Activated CD4-positive, alpha-beta T cell treated with anti-CD3 and anti-CD28 coated beads, Interleukin-2, amount 10 ng/mL, durations not matched to agents 7 days and 5 days (primary cell): ENCODE results near the gene SPG7. TPM values are rescaled to one million over a fixed set of nuclear protein-coding genes. Genes with fewer than 3 reads are reported as not detected.
A peak's percentile ranks its signal among the peaks of the same experiment; 100 is the strongest.

ENCODE experiments used
- CTCF ChIA-PET: fragments of 350-600 bp; sonication (Branson Sonifier 250); formaldehyde crosslinking; loops from one replicate; lab custom pipeline; 2021; ENCODE audit warnings: antibody characterized with exemption; lab: Charles Lee
- POLR2A ChIA-PET: fragments of 350-600 bp; sonication (Branson Sonifier 250); formaldehyde crosslinking; loops from one replicate; lab custom pipeline; 2021; ENCODE audit warnings: antibody characterized with exemption; lab: Charles Lee
- DNase-seq: peaks from one replicate; pipeline ENCODE4 v3.0.0-alpha.2; 2020
- H3K27ac Mint-ChIP-seq: one replicate; pipeline ENCODE4 v1.8.0; 2021; ENCODE audit warnings: mild to moderate bottlenecking, moderate library complexity, mixed read lengths
- H3K27me3 Mint-ChIP-seq: one replicate; pipeline ENCODE4 v1.8.0; 2021; ENCODE audit warnings: mixed read lengths
- H3K36me3 Mint-ChIP-seq: one replicate; pipeline ENCODE4 v1.8.0; 2021; ENCODE audit warnings: low read depth, mixed read lengths
- H3K4me1 Mint-ChIP-seq: one replicate; pipeline ENCODE4 v1.8.0; 2021; ENCODE audit warnings: mixed read lengths
- H3K4me3 Mint-ChIP-seq: one replicate; pipeline ENCODE4 v1.8.0; 2021; ENCODE audit warnings: mild to moderate bottlenecking, moderate library complexity, mixed read lengths
- H3K9me3 Mint-ChIP-seq: one replicate; pipeline ENCODE4 v1.8.0; 2021; ENCODE audit warnings: mixed read lengths
- total RNA-seq, 2 experiments: library from RNA; stranded (reverse); gene quantifications; one replicate each; pipeline ENCODE4 v1.2.3, GENCODE V29; 2021

The SPG7 gene
- total RNA-seq, 2 experiments from 2014 or later: 88.3 to 101 TPM

DNA sequence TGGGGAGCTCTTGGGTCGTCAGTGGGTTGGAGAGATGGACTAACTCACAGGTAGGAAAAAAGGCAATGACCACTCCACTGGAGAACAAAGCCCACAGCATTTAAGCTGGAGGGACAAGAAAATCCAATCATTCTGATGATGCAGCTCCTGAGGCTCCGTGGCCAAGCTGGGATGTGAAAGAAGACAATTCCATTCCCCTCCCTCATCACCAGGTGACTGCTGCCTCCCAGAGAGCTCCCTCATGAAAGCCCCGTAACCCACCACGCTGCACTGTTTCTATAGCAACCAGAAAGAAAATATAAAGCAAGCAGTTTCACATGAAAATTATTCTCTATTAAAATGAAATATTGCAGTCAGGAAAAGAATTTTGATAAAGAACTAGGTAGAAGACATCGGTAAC is 33.1 kb upstream of the SPG7 start:
- Mint-ChIP-seq H3K36me3 (peaks cover 33% of the 10 kb centered on the region), H3K27ac (no peak overlapping the region)
- no peak for DNase-seq

DNA sequence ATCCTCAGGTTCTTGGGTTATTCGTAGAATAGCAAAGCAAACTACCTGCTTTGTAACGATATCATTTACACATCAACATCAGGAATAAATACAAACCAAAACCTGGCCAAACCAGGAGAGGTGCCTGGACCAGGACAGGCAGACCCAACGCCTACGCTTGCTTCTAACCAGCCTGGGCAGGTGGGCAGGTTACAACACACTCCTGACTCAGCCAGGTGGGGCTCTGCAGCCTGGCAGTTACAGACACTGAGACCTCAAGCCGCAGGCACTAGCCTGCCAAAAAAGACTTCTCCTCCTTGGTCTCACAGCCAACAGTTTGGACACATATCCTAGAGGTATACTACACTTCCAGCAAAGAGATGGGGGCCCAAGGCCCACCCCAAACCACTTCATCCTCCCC is 31.8 kb upstream of the SPG7 start:
- DNase-seq: no peak
- Mint-ChIP-seq H3K27ac (peak overlapping the region; percentile 64), H3K4me3 (peak overlapping the region; percentile 15), H3K4me1 (peaks cover 88% of the 10 kb centered on the region), H3K36me3 (peaks cover 39% of the 10 kb centered on the region), H3K27me3 (no peaks in the 10 kb centered on the region), H3K9me3 (peaks cover 5% of the 10 kb centered on the region)
- CTCF ChIA-PET: interaction anchor here (1.2 kb wide), 1 partner anchor 12 kb away, joined by 3 read pairs; no protein-coding TSS in a partner anchor
- POLR2A ChIA-PET: no interaction called here

More for the DNA sequence above, 33.1 kb upstream of the SPG7 start:
- ChIA-PET POLR2A (no interaction called here), CTCF (interaction anchor here (0.9 to 1.6 kb wide), 5 partner anchors 10 to 223 kb away, joined by 3 to 6 read pairs (median 4); no protein-coding TSS in a partner anchor)
- peaks cover 87% of the 10 kb centered on the region for H3K4me1 Mint-ChIP-seq
- no peaks in the 10 kb centered on the region for H3K27me3 Mint-ChIP-seq
- H3K4me3 Mint-ChIP-seq: no peak overlapping the region
- peaks cover 5% of the 10 kb centered on the region for H3K9me3 Mint-ChIP-seq

DNA sequence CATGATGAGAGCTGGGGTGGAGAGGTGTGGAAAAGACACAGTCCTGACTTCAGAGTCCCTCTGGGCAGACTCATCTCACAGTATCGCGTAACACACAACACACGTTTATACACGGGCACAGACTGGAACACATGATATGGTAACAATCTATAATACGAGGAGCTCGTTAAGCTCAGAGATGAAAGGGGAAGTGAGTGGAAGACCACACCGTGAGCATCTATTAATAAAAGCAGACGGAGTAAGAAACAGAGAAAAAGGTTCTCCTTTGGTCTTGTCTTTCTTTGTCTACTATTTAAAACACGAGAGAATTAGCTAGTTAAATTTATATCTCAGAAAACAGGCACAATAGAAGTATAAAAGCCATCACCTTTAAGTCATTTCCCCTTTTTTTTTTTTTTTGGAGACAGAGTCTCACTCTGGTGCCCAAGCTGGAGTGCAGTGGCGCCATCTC is 31.4 kb upstream of the SPG7 start:
- peaks cover 5% of the 10 kb centered on the region for H3K9me3 Mint-ChIP-seq
- CTCF ChIA-PET: interaction anchor here (1.2 kb wide), 1 partner anchor 12 kb away, joined by 3 read pairs; no protein-coding TSS in a partner anchor
- DNase-seq: no peak
- H3K27me3 Mint-ChIP-seq: no peaks in the 10 kb centered on the region
- POLR2A ChIA-PET: no interaction called here
- H3K36me3 Mint-ChIP-seq: peaks cover 41% of the 10 kb centered on the region
- H3K4me1 Mint-ChIP-seq: peaks cover 88% of the 10 kb centered on the region
- H3K27ac Mint-ChIP-seq: peak overlapping the region; percentile 64
- peak overlapping the region; percentile 15 for H3K4me3 Mint-ChIP-seq

DNA sequence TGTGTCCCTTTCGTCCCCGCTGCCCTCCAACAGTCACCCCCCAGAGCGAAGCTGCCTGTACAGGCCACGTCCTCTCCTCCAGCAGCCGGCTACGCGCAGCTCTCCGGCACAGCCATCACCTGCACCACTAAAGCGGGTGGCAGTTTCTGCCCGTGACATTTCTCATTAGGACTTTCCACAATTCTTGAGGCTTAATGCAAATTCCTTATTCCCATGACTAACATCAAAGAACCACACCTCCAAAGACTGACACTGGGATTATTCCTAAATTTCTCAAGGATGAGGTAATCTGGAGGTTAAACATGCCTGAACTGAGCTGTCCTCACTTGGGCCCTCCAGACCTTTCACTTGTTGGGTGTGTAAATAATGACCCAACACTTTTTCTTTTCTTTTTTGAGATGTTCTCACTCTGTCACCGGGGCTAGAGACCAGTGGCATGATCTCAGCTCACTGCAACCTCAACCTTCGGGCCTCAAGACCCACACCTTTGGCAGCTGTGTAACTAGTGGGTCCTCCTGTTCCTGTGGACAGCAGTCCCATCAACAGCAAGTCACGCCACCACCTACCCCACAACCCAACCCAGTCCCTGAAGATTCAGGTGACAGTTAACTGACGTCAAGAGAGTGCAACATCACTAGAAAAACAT is 29.5 kb upstream of the SPG7 start:
- DNase-seq: no peak
- peak overlapping the region; percentile 80 for H3K27ac Mint-ChIP-seq
- H3K9me3 Mint-ChIP-seq: peaks cover 5% of the 10 kb centered on the region
- H3K27me3 Mint-ChIP-seq: no peaks in the 10 kb centered on the region
- H3K4me1 Mint-ChIP-seq: peaks cover 87% of the 10 kb centered on the region
- ChIA-PET POLR2A (no interaction called here), CTCF (interaction anchor here (1.2 kb wide), 1 partner anchor 43 kb away, joined by 3 read pairs; no protein-coding TSS in a partner anchor)
- H3K4me3 Mint-ChIP-seq: peak overlapping the region; percentile 56
- H3K36me3 Mint-ChIP-seq: peaks cover 46% of the 10 kb centered on the region

DNA sequence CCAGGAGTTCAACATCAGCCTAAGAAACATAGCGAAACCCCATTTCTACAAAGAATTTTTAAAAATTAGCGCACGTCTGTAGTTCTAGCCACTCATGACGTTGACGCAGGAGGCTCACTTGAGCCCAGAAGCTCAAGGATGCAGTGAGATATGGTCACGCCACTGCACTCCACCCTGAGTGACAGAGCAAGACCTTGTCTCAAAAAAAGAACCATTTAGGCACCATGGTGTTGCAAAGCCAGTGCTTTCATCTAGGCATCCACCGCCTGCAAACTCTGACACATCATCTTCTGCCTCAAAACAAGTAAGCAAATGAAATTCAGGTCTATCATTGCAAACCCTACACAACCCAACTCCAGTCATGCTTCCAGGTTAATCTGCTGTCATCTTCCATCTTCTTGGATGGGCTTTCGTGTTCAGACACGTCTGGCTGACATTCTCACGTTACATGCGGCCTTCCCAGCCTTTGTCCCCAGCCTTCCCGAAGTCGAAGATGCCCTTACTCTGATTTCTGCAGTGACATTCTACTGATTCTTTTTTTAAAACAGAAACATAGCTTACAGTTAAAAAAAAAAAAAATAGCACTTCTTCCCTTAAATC is 26.7 kb upstream of the SPG7 start:
- no peak overlapping the region for H3K4me3 Mint-ChIP-seq
- no peaks in the 10 kb centered on the region for H3K27me3 Mint-ChIP-seq
- DNase-seq: no peak
- peaks cover 52% of the 10 kb centered on the region for H3K36me3 Mint-ChIP-seq
- POLR2A ChIA-PET: no interaction called here
- CTCF ChIA-PET: interaction anchor here (1.3 kb wide), 1 partner anchor 14 kb away, joined by 6 read pairs; no protein-coding TSS in a partner anchor
- H3K4me1 Mint-ChIP-seq: peaks cover 88% of the 10 kb centered on the region
- peak overlapping the region; percentile 91 for H3K27ac Mint-ChIP-seq
- H3K9me3 Mint-ChIP-seq: no peaks in the 10 kb centered on the region

DNA sequence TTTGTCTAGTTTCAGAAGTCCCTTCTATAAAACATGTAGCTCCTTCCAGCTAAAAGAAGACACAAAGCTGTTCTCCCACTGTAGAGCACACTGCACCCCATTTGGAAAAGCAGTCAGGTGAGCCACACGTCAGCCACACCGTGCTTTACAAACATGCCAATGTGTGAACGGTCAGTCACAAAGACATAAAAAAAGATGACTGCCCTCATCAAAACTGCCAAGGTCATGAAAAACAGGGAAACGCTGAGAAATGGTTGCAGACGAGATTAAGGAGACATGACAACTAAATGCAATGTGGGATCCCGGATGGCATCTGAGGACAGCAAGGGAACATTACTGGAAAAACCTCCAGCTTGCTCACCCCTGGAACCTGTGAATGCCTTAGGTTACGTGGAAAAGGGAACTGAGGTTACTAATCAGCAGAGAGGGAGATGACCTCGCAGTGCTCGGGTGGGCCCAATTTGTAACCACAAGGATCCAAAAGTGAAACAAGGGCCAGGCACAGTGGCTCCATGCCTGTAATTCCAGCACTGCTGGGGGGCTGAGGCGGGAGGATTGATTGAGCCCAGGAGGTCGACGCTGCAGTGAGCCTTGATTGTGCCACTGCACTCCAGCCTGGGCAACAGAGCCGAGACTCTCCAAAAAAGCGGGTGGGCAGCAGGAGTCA is 25.9 kb upstream of the SPG7 start:
- Mint-ChIP-seq H3K4me3 (peak overlapping the region; percentile 54), H3K27ac (peak overlapping the region; percentile 91), H3K36me3 (peaks cover 56% of the 10 kb centered on the region), H3K27me3 (no peaks in the 10 kb centered on the region), H3K4me1 (peaks cover 88% of the 10 kb centered on the region), H3K9me3 (no peaks in the 10 kb centered on the region)
- ChIA-PET POLR2A (interaction anchor here (0.5 kb wide), 1 partner anchor 245 kb away, joined by 3 read pairs; no protein-coding TSS in a partner anchor), CTCF (interaction anchor here (1.3 kb wide), 1 partner anchor 15 kb away, joined by 6 read pairs; no protein-coding TSS in a partner anchor)
- DNase-seq: no peak

DNA sequence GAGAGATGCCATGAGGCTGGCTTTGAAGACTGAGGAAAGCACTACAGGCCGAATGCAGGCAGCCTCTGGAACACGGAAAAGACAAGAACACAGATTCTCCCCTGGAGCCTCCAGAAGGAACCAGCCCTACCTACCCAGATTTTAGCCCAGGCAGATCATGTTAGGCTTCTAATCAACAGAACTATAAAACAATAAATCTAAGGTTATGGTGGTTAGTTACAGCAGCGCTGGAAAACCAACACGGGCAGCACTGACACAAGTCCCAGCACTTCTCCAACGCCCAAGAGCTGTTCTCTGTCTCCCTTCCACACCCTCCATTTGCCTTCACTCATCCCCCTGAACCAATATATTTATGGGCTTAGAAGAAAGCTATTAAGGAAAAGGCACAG is 25.4 kb upstream of the SPG7 start:
- Mint-ChIP-seq H3K4me1 (peaks cover 87% of the 10 kb centered on the region), H3K27ac (peak overlapping the region; percentile 91), H3K9me3 (no peaks in the 10 kb centered on the region), H3K36me3 (peaks cover 57% of the 10 kb centered on the region), H3K4me3 (peak overlapping the region; percentile 54), H3K27me3 (no peaks in the 10 kb centered on the region)
- ChIA-PET CTCF (no interaction called here), POLR2A (interaction anchor here (0.5 kb wide), 1 partner anchor 246 kb away, joined by 3 read pairs; no protein-coding TSS in a partner anchor)
- DNase-seq: no peak

DNA sequence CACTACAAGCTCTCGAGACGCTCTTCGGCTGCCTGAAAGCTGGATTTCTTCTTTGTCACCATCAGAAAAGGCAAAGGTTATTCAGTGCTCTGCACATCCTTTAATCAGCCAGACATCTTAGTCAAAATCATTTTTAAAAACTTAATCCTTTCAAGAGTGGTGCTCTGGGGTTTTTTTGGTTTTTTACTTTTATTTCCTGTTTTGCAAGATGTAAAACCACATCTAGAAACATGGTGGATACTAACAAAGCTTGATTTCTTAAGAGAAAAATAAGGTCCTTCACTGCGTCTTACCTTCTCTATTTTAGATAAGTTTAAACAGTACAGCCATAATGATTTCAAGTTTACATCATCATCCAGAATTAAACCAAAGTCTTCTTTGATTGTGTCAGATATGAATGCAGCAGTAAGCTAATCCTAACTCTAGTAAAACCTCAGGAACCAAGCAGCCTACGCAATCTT is 24.1 kb upstream of the SPG7 start:
- ChIA-PET CTCF (interaction anchor here (1.3 to 1.9 kb wide), 2 partner anchors 16 to 18 kb away, joined by 3 to 6 read pairs; no protein-coding TSS in a partner anchor), POLR2A (interaction anchor here (1.2 kb wide), 1 partner anchor 34 kb away, joined by 3 read pairs; no protein-coding TSS in a partner anchor)
- H3K4me1 Mint-ChIP-seq: peaks cover 85% of the 10 kb centered on the region
- H3K27ac Mint-ChIP-seq: peak overlapping the region; percentile 91
- peak overlapping the region; percentile 70 for H3K4me3 Mint-ChIP-seq
- H3K9me3 Mint-ChIP-seq: no peaks in the 10 kb centered on the region
- peak; percentile 34 for DNase-seq
- H3K27me3 Mint-ChIP-seq: no peaks in the 10 kb centered on the region
- peaks cover 62% of the 10 kb centered on the region for H3K36me3 Mint-ChIP-seq

DNA sequence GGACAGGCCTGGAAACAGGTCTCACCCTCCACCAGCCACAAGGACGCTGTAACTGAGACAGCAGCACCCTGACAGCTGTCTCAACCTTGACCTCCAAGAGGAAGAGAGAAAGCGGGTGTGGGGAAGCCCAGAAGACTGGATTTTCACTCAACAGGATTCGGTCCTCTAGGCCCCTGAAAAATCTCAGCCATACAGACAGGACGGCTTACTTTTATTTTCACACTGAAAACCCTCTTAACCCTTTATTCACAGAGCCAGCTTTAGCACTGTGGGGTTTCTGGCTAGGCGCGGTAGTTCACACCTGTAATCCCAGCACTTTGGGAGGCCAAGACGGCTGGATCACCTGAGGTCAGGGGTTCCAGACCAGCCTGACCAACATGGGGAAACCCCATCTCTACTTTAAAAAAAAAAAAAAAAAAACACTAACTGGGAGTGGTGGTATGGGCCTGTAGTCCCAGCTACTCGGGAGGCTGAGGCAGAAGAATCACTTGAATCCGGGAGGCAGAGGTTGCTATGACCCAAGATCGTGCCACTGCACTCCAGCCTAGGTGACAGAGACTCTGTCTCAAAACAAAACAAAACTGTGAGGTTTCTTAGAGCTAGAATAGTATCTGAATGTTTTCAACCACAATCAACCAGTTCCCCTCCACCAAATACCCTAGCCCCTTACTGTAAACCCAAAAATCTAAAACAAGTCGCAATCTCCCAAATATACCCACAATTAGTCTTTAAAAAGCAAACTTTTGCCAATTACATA is 23.1 kb upstream of the SPG7 start:
- H3K4me1 Mint-ChIP-seq: peaks cover 80% of the 10 kb centered on the region
- peak overlapping the region; percentile 91 for H3K27ac Mint-ChIP-seq
- peak; percentile 40 for DNase-seq
- H3K27me3 Mint-ChIP-seq: no peaks in the 10 kb centered on the region
- H3K9me3 Mint-ChIP-seq: no peaks in the 10 kb centered on the region
- POLR2A ChIA-PET: interaction anchor here (1.2 kb wide), 1 partner anchor 35 kb away, joined by 3 read pairs; no protein-coding TSS in a partner anchor
- peaks cover 60% of the 10 kb centered on the region for H3K36me3 Mint-ChIP-seq
- peak overlapping the region; percentile 70 for H3K4me3 Mint-ChIP-seq
- CTCF ChIA-PET: interaction anchor here (0.6 to 1.9 kb wide), 4 partner anchors 17 to 170 kb away, joined by 3 to 6 read pairs (median 4); no protein-coding TSS in a partner anchor

DNA sequence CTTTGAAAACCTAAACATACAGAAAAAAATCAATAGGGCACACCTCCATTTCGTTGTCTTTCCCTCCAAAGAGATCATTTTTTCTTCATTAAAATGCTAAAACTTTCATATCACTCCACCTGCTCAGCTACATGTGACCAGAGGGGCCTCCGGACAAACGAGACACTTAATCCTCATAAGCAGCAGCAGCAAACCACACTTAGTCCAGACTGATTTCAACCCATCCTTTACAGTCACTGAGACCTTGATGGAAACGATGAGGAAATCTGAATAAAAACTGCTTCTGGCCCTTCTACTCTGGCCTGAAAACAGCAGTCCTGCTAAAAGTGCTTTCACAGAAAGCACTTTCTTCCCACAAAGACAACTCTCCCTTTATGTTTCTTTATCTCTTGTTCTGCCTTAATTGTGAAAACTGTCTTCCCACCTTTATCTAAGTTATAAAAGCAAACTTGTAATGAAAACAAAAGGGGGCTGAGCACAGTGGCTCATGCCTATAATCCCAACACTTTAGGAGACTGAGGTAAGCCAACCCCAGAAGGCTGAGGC is 22.4 kb upstream of the SPG7 start:
- peak overlapping the region; percentile 70 for H3K4me3 Mint-ChIP-seq
- H3K27ac Mint-ChIP-seq: peak overlapping the region; percentile 91
- CTCF ChIA-PET: interaction anchor here (0.6 to 1.1 kb wide), 2 partner anchors 67 to 171 kb away, joined by 3 to 4 read pairs; no protein-coding TSS in a partner anchor
- H3K27me3 Mint-ChIP-seq: no peaks in the 10 kb centered on the region
- H3K36me3 Mint-ChIP-seq: peaks cover 57% of the 10 kb centered on the region
- H3K4me1 Mint-ChIP-seq: peaks cover 77% of the 10 kb centered on the region
- no peak for DNase-seq
- POLR2A ChIA-PET: no interaction called here
- H3K9me3 Mint-ChIP-seq: no peaks in the 10 kb centered on the region

DNA sequence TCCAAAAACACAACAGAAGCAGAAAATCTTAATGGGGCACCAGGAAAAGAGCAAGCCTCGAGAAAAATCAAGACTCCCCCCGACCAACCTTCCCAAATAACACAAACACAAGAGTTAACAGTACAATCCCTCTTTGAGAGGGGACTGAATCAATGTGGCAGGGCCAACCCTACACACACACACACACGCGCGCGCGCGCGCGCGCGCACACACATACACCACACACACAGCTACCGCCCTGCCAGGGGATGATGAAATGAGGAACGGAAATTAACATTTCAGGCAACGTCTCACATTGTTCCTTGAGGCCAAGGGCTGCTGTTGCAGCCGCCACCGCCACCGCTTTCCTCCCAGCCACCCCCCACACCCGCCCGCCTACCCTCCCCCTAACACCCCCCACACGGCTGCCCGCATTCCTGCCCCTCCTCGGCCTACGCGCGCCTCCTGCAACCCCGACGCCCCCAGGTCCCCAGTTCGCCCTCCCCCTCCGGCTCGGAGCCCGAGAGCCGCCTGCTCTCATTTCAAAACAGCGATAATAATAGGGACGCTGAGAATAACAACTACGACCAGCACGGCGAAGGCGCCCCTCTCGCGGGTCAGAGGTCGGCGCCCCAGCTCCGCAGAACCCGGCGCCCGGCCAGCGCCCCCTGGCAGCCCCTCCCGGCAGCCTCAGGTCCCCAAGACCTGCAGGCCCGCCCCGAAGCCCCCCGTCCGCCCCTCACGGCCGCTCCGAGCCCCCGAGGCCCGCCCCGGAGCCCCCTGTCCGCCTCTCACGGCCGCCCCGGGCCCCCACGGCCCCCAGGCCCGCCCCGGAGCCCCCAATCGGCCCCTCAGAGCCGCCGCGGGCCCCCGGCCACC is 18.9 kb upstream of the SPG7 start:
- Mint-ChIP-seq H3K36me3 (peaks cover 30% of the 10 kb centered on the region), H3K4me3 (peak overlapping the region; percentile 84), H3K27ac (peak overlapping the region; percentile 87), H3K4me1 (peaks cover 67% of the 10 kb centered on the region), H3K9me3 (no peaks in the 10 kb centered on the region), H3K27me3 (no peaks in the 10 kb centered on the region)
- POLR2A ChIA-PET: interaction anchor here (1.0 kb wide), 1 partner anchor 174 kb away, joined by 3 read pairs; no protein-coding TSS in a partner anchor
- peak; percentile 93 for DNase-seq
- CTCF ChIA-PET: interaction anchor here (0.6 to 1.6 kb wide), 7 partner anchors 16 to 248 kb away, joined by 3 to 6 read pairs (median 3); partner anchors contain the start of gene SPG7
